HepG2 (cell line): ENCODE results near the gene NAPB. TPM values are rescaled to one million over a fixed set of nuclear protein-coding genes. Genes with fewer than 3 reads are reported as not detected.

Source experiments
- CHCHD3 ChIP-seq: sonication (generic); formaldehyde crosslinking; IDR thresholded peaks from 2 replicates; pipeline ENCODE4 v1.8.0; 2022; ENCODE audit warnings: mild to moderate bottlenecking, missing genetic modification reagents, moderate library complexity
- ELF3 ChIP-seq: IDR thresholded peaks from 2 replicates; pipeline ENCODE4 v1.6.1; 2016; ENCODE audit warnings: missing genetic modification reagents, missing compliant biosample characterization
- FIP1L1 ChIP-seq: fragments of 200-400 bp; formaldehyde crosslinking; IDR thresholded peaks from 2 replicates; pipeline ENCODE4 v1.6.1; 2018; ENCODE audit warnings: low read depth, mild to moderate bottlenecking, low read length, moderate library complexity, borderline replicate concordance; ENCODE audit not compliant: insufficient read depth
- PCBP1 ChIP-seq: fragments of 200-400 bp; formaldehyde crosslinking; IDR thresholded peaks from 2 replicates; pipeline ENCODE4 v1.6.1; 2017; ENCODE audit warnings: mild to moderate bottlenecking, low read depth, low read length, borderline replicate concordance
- RBFOX2 ChIP-seq: fragments of 200-400 bp; formaldehyde crosslinking; IDR thresholded peaks from 2 replicates; pipeline ENCODE4 v1.6.1; 2017; ENCODE audit warnings: low read depth, mild to moderate bottlenecking, low read length
- SNAI1 ChIP-seq: sonication (generic); formaldehyde crosslinking; IDR thresholded peaks from 2 replicates; pipeline ENCODE4 v1.5.0; 2020; ENCODE audit warnings: mild to moderate bottlenecking, missing genetic modification reagents, borderline replicate concordance
- TBL1XR1 ChIP-seq: fragments of 150-350 bp; IDR thresholded peaks from 2 replicates; pipeline ENCODE4 v1.6.1; 2014; ENCODE audit warnings: borderline replicate concordance, low read length; ENCODE audit not compliant: partially characterized antibody
- TP53 ChIP-seq: sonication (generic); formaldehyde crosslinking; conservative IDR thresholded peaks from 2 replicates; pipeline ENCODE4 v1.4.0; 2020; ENCODE audit warnings: missing genetic modification reagents
- XBP1 ChIP-seq: sonication (generic); formaldehyde crosslinking; IDR thresholded peaks from 2 replicates; pipeline ENCODE4 v1.5.0; 2020; ENCODE audit warnings: missing genetic modification reagents
- ZBTB20 ChIP-seq: sonication (generic); formaldehyde crosslinking; IDR thresholded peaks from 2 replicates; pipeline ENCODE4 v1.8.1; 2023; ENCODE audit warnings: missing genetic modification reagents, low read depth, mild to moderate bottlenecking, borderline replicate concordance
- ZNF382 ChIP-seq: sonication (generic); formaldehyde crosslinking; IDR thresholded peaks from 2 replicates; pipeline ENCODE4 v1.5.0; 2020; ENCODE audit warnings: missing genetic modification reagents, mild to moderate bottlenecking, borderline replicate concordance
- ZNF552 ChIP-seq: sonication (generic); formaldehyde crosslinking; IDR thresholded peaks from 2 replicates; pipeline ENCODE4 v1.9.0; 2022; ENCODE audit warnings: missing genetic modification reagents, mild to moderate bottlenecking, borderline replicate concordance
- polyA plus RNA-seq, 8 experiments: library from polyadenylated mRNA; depleted of rRNA in 3 of 8; stranded (reverse) in 7 of 8; unstranded in 1 of 8; fragments of >200 nt; fragmentation: Illumina TruSeq in 4 of 8; extraction: Trizol in 4 of 8; gene quantifications; 2 replicates each; pipeline versions ENCODE4 v1.2.1 to v1.2.3, GENCODE V29; 2011 to 2016; ENCODE audit warnings: low read depth in 4 of 8, missing spikeins in 1 of 8, mixed read lengths in 1 of 8; ENCODE audit not compliant: insufficient read depth in 1 of 8
- total RNA-seq, 5 experiments: library from RNA; depleted of rRNA; stranded (reverse); fragments of >200 nt; fragmentation: Illumina TruSeq; extraction: Trizol; gene quantifications; 2 replicates each; pipeline ENCODE4 v1.2.3, GENCODE V29; 2016; ENCODE audit warnings: low read depth in 1 of 5
- TF ChIP-seq, protein P1 (sequence below): sonication (generic); formaldehyde crosslinking; IDR thresholded peaks from 2 replicates; pipeline ENCODE4 v1.5.1; 2020; ENCODE audit warnings: mild to moderate bottlenecking, missing genetic modification reagents, moderate library complexity
- TF ChIP-seq, protein P2 (sequence below): sonication (generic); formaldehyde crosslinking; IDR thresholded peaks from 2 replicates; pipeline ENCODE4 v1.4.0; 2020; ENCODE audit warnings: missing genetic modification reagents, borderline replicate concordance
- TF ChIP-seq, protein P3 (sequence below): sonication (generic); formaldehyde crosslinking; IDR thresholded peaks from 2 replicates; pipeline ENCODE4 v1.5.1; 2020; ENCODE audit warnings: mild to moderate bottlenecking, missing genetic modification reagents
- TF ChIP-seq, protein P4 (sequence below): sonication (generic); formaldehyde crosslinking; IDR thresholded peaks from 2 replicates; pipeline ENCODE4 v1.9.0; 2022; ENCODE audit warnings: low read depth, missing genetic modification reagents

The NAPB gene
- total and polyA plus RNA-seq, 2 of the 13 experiments (the other 11 are each of a cell fraction or from before 2014, with no cell fraction given): 15.2 to 16.1 TPM

DNA sequence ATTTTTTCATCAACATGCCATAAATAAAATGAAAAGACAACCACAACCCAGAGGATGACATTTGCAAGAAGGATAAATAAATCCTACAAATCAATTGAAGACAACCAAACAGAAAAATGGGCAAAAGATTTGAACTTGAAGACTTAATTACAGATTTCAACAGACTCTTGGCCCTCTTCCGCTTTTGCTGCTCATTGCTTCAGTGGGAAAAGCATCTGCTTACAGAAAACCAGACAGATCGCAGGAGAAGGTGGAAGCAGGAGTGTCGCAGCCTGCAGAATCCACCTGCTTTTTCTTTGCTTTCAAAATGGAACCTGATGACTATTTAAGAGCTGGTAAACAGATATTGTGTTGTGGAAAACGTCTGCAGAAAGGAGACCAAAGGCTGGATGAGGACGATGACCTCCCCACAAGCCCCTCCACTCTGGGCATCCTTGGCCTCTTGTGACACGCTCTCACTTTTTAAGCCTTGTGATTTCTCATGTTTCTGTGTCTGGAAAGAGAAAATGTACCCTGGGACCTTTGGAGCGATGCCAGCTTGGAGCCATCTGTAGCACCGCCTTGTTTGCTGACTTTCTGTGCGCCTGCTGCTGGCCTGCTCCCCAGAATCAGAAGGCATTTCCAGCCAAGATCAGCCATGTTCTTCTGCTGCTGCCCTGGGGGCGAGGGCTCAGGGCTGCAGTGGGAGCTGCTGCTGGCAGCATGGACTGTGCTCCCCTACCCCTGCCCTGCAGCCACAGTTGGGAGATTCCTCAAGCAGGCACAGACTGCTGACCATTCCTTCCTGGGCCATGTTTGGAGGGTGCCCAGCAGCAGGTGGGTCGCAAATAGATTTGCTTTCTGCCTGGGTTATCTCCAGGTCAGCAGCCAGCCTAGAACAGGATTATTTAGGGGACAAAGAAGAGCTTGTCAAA, 14.6 kb upstream of the NAPB start (continued):
- TF ChIP-seq, protein P1, sequence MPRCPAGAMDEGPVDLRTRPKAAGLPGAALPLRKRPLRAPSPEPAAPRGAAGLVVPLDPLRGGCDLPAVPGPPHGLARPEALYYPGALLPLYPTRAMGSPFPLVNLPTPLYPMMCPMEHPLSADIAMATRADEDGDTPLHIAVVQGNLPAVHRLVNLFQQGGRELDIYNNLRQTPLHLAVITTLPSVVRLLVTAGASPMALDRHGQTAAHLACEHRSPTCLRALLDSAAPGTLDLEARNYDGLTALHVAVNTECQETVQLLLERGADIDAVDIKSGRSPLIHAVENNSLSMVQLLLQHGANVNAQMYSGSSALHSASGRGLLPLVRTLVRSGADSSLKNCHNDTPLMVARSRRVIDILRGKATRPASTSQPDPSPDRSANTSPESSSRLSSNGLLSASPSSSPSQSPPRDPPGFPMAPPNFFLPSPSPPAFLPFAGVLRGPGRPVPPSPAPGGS (CRISPR knock-in tag): peak; percentile 35; the same call in 1 of the 2 replicates
- TF ChIP-seq, protein P2, sequence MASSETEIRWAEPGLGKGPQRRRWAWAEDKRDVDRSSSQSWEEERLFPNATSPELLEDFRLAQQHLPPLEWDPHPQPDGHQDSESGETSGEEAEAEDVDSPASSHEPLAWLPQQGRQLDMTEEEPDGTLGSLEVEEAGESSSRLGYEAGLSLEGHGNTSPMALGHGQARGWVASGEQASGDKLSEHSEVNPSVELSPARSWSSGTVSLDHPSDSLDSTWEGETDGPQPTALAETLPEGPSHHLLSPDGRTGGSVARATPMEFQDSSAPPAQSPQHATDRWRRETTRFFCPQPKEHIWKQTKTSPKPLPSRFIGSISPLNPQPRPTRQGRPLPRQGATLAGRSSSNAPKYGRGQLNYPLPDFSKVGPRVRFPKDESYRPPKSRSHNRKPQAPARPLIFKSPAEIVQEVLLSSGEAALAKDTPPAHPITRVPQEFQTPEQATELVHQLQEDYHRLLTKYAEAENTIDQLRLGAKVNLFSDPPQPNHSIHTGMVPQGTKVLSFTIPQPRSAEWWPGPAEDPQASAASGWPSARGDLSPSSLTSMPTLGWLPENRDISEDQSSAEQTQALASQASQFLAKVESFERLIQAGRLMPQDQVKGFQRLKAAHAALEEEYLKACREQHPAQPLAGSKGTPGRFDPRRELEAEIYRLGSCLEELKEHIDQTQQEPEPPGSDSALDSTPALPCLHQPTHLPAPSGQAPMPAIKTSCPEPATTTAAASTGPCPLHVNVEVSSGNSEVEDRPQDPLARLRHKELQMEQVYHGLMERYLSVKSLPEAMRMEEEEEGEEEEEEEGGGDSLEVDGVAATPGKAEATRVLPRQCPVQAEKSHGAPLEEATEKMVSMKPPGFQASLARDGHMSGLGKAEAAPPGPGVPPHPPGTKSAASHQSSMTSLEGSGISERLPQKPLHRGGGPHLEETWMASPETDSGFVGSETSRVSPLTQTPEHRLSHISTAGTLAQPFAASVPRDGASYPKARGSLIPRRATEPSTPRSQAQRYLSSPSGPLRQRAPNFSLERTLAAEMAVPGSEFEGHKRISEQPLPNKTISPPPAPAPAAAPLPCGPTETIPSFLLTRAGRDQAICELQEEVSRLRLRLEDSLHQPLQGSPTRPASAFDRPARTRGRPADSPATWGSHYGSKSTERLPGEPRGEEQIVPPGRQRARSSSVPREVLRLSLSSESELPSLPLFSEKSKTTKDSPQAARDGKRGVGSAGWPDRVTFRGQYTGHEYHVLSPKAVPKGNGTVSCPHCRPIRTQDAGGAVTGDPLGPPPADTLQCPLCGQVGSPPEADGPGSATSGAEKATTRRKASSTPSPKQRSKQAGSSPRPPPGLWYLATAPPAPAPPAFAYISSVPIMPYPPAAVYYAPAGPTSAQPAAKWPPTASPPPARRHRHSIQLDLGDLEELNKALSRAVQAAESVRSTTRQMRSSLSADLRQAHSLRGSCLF (CRISPR knock-in tag): no peak
- TF ChIP-seq RBFOX2: no peak
- TF ChIP-seq, protein P3, sequence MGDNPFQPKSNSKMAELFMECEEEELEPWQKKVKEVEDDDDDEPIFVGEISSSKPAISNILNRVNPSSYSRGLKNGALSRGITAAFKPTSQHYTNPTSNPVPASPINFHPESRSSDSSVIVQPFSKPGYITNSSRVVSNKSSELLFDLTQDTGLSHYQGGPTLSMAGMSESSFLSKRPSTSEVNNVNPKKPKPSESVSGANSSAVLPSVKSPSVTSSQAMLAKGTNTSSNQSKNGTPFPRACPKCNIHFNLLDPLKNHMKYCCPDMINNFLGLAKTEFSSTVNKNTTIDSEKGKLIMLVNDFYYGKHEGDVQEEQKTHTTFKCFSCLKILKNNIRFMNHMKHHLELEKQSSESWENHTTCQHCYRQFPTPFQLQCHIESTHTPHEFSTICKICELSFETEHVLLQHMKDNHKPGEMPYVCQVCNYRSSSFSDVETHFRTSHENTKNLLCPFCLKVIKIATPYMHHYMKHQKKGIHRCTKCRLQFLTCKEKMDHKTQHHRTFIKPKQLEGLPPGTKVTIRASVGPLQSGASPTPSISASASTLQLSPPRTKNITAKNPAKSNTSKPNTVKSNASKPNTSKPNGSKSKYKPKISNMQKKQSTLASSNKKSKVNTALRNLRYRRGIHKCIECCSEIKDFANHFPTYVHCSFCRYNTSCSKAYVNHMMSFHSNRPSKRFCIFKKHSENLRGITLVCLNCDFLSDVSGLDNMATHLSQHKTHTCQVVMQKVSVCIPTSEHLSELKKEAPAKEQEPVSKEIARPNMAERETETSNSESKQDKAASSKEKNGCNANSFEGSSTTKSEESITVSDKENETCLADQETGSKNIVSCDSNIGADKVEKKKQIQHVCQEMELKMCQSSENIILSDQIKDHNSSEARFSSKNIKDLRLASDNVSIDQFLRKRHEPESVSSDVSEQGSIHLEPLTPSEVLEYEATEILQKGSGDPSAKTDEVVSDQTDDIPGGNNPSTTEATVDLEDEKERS: no peak
- no peak for TF ChIP-seq PCBP1
- 0 out of 2 replicates have a peak, but pooled peaks have one; percentile 27 for TF ChIP-seq TP53 (CRISPR knock-in tag)
- no peak for TF ChIP-seq ZNF552 (CRISPR knock-in tag)
- TF ChIP-seq, protein P4, sequence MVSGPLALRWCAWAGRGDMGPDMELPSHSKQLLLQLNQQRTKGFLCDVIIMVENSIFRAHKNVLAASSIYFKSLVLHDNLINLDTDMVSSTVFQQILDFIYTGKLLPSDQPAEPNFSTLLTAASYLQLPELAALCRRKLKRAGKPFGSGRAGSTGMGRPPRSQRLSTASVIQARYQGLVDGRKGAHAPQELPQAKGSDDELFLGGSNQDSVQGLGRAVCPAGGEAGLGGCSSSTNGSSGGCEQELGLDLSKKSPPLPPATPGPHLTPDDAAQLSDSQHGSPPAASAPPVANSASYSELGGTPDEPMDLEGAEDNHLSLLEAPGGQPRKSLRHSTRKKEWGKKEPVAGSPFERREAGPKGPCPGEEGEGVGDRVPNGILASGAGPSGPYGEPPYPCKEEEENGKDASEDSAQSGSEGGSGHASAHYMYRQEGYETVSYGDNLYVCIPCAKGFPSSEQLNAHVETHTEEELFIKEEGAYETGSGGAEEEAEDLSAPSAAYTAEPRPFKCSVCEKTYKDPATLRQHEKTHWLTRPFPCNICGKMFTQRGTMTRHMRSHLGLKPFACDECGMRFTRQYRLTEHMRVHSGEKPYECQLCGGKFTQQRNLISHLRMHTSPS (CRISPR knock-in tag): peak; percentile 82
- TF ChIP-seq ZNF382 (CRISPR knock-in tag): no peak
- TF ChIP-seq XBP1 (CRISPR knock-in tag): no peak
- TF ChIP-seq TBL1XR1: no peak
- 0 out of 2 replicates have a peak, but pooled peaks have one; percentile 44 for TF ChIP-seq SNAI1
- no peak for TF ChIP-seq CHCHD3 (CRISPR knock-in tag)
- TF ChIP-seq FIP1L1: no peak
- TF ChIP-seq ELF3 (CRISPR knock-in tag): peak; percentile 26
- TF ChIP-seq ZBTB20 (CRISPR knock-in tag): no peak
